NB4 (cell line): ENCODE results near the gene EVA1C.

Experiments
- CTCF ChIP-seq: IDR thresholded peaks from one replicate; pipeline ENCODE4 v1.5.1; 2012; ENCODE audit warnings: low read depth, low read length
- MAX ChIP-seq: IDR thresholded peaks from 2 replicates; pipeline ENCODE4 v1.6.1; 2011; ENCODE audit warnings: low read depth, low read length
- MYC ChIP-seq: IDR thresholded peaks from 2 replicates; pipeline ENCODE4 v1.6.1; 2011; ENCODE audit warnings: low read depth, low read length

- TF ChIP-seq CTCF (no peak), MYC (no peak), MAX (no peak)
Observed at GRCh38 chr21:32468681-32469111, 56.2 kb downstream of the EVA1C start.
